Renal cortex interstitium (tissue), 11 donors: Measurements from ENCODE around the gene CYP4B1. TPM values are rescaled to one million over a fixed set of nuclear protein-coding genes. Genes with fewer than 3 reads are reported as not detected.
"Not testable (repeated sequence)": the region's sequence is repeated elsewhere in the genome, so short reads cannot be mapped to it uniquely, and the experiment has no call there.

Source experiments
- DNase-seq, 11 donors: peaks; one replicate each; pipeline ENCODE4 v3.0.0-alpha.2; 2013; ENCODE audit warnings: low read depth in 9 of 11, low spot score in 4 of 11; ENCODE audit errors: extremely low read depth in 1 of 11
- polyA plus RNA-seq, 3 donors: library from polyadenylated mRNA; unstranded; fragments of 120-200 nt; gene quantifications; one replicate each; pipeline ENCODE4 v1.2.1, GENCODE V29; 2013; ENCODE audit not compliant: insufficient read length in 3 of 3

The CYP4B1 gene
- polyA plus RNA-seq, 3 donors: 1.4 to 1.7 (median 1.6) TPM

DNA sequence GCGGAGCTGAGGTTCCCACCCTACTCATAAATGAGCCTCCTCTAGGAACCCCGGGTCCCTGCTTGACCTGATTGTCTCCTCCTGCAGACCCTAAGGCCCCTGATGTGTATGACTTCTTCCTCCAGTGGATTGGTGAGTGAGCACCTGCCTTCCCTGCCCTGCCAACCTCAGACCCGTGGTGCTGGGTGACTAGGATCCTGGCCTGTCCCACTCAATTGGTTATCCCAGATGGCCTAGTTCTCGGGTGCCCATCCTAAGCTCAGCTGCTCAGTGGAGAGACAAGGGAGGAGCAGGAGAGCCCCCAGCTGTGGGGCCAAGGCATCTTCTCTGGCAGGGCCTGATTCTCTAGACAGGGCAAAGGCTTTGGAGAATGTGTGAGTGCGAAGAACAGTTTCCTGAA is 12.2 kb downstream of the CYP4B1 start:
- DNase-seq: no peak

- no peak for DNase-seq
These were observed 13.5 kb downstream of the CYP4B1 start for GRCh38 chr1:46812065-46812963.

GRCh38 chr1:46812996-46813857 is 14.4 kb downstream of the CYP4B1 start:
- DNase-seq: no peak

- DNase-seq: no peak
These were observed 15.1 kb downstream of the CYP4B1 start for GRCh38 chr1:46813858-46814396.

DNA sequence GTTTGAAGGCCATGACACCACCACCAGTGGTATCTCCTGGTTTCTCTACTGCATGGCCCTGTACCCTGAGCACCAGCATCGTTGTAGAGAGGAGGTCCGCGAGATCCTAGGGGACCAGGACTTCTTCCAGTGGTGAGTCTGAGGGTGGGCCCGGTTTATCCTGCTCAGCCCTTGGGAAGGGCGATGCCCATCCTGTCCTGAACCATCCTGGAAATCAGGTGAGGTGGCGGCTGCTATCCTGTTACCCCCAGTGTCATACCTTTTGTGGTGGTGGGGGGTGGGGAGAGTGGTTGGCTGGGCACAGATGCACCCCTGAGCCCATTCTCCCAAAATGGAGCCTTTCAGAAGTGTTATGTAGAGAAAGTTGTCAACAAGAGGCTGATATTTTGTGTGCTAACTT is 16.3 kb downstream of the CYP4B1 start:
- DNase-seq: no peak

DNA sequence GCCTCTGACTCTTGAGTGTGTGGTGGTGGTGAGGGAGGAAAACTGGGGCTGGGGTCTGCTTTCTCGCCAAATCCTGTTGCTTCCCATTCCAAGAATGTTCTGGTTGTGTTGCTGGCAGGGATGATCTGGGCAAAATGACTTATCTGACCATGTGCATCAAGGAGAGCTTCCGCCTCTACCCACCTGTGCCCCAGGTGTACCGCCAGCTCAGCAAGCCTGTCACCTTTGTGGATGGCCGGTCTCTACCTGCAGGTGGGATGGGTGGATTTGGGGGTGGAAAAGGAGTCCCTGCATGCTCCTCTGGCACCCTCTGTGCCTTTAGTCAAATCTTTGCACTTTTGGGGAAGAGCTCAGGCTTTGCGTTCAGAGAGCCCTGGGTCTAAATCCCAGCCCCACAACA is 18.1 kb downstream of the CYP4B1 start:
- no peak for DNase-seq

DNA sequence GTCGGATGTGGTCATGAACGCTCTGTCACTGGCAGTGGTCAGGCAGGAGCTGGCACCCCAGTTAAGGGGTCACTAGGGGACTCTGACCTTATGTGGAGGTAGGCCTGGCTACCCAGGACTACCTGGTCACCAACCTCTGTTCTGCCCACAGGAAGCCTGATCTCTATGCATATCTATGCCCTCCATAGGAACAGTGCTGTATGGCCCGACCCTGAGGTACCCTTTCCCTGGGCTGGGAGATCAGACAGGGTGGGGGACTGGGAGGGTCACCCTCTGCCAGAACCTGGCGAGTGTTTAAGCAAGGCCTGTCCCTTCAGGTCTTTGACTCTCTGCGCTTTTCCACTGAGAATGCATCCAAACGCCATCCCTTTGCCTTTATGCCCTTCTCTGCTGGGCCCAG is 19.0 kb downstream of the CYP4B1 start:
- DNase-seq: no peak

- no peak for DNase-seq
These were observed 19.7 kb downstream of the CYP4B1 start for GRCh38 chr1:46818591-46818990.

DNA sequence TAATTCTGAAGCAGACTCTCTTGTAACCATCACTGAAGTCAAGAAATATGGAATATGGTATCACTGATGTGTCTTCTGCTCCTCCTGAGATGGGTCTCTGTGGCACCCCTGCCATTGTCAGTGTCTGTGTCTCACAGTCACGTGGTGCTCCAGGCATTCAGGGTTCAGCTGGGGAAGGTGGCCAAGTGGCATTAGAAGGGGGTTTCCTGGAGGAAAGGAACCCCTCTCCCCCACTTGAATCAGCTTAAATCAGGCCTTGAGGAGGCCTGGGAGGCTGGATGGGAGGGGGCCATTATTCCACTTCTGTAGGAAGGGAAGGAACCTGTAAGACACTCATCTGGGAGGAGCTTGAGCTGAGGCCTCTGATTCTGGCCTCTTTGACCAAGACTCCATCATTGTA is 20.5 kb downstream of the CYP4B1 start:
- no peak for DNase-seq

DNA sequence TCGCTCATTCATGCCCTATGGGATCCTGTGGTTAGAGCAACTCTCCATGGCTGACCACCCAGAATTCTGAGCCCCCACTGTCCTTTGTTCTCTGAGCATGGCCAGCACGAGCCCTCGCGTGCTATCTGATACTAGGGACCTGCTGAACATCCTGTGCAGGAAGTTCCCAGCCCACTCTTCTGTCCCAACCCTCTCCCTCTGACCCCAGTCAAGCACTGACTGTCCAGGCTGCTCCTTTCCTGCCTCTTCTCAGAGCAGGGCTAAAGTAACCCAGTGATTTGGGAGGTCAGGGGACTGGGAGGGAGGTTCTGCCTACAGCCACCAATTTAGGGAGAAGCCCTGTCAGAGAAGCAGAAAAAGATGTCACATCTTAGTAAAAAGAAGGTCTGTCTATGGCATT is 21.2 kb downstream of the CYP4B1 start:
- DNase-seq: no peak

GRCh38 chr1:46820560-46821060 is 21.8 kb downstream of the CYP4B1 start:
- DNase-seq: no peak

DNA sequence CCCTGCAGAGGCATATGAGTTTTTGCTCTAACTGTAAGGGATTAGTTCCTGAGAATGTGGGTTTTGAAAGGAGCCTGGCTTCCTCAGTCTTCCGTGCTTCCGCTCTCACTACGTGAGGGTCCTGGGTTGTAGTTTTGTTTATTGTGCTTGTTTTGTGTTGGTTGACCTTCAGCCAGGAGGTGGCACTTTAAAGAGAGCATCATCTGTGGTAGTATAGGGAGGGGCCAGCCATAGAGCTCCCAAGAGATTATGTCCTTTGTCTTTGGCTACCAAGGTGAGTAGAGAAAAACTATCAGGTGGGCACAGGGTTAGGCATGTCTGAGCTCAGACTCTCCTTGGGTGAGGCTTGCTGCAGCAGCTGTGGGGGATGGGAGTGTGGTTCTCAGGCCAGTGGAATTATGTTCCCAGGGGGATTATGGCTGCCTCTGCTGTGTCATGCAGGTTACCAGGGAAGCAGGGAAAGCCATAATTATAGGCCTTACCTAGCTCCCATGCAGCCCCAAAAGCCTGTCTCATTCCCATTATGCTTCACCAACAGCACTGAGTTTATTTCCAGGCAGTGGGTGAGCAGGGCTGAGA is 23.5 kb downstream of the CYP4B1 start:
- DNase-seq: no peak

GRCh38 chr1:46823151-46823550 is 24.3 kb downstream of the CYP4B1 start:
- no peak for DNase-seq

GRCh38 chr1:46826892-46827291 is 28.0 kb downstream of the CYP4B1 start:
- DNase-seq: not testable (repeated sequence)

- no peak for DNase-seq
These were observed 31.9 kb downstream of the CYP4B1 start for GRCh38 chr1:46830665-46831322.

- not testable (repeated sequence) for DNase-seq
These were observed 36.6 kb downstream of the CYP4B1 start for GRCh38 chr1:46835469-46835868.

DNA sequence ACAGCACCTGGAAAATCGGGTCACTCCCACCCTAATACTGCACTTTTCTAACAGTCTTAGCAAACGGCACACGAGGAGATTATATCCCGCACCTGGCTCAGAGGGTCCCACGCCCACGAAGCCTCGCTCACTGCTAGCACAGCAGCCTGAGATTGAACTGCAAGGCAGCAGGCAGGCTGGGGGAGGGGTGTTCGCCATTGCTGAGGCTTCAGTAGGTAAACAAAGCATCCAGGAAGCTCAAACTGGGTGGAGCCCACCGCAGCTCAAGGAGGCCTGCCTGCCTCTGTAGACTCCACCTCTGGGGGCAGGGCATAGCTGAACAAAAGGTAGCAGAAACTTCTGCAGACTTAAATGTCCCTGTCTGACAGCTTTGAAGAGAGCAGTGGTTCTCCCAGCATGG is 47.5 kb downstream of the CYP4B1 start:
- not testable (repeated sequence) for DNase-seq

- DNase-seq: not testable (repeated sequence)
These were observed 58.8 kb downstream of the CYP4B1 start for GRCh38 chr1:46857660-46858065.

DNA sequence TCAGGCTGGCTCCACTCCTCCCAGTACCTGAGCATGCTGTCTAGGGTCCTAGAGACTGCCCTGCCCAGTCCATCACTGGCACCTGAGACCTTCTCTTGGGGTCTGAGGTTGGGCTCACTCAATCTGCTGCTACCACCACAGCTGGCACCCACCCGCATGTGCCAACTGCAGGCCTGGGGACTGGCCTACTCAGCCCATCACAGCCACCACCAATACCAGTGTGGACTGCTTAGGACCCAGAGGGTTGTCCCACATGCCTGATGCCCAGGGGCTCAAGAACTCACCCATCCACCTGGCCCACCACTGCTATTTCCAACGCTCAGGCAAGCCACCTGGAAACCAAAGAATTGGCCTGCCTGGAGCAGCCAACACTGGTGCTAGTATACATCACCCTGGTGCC is 63.5 kb downstream of the CYP4B1 start:
- DNase-seq: no peak
